K562 (cell line): ENCODE measurements around the gene CPED1. TPM values are rescaled to one million over a fixed set of nuclear protein-coding genes. Genes with fewer than 3 reads are reported as not detected.

Source experiments
- ARID1B ChIP-seq: fragments of 450-650 bp; IDR thresholded peaks from 2 replicates; pipeline ENCODE4 v1.6.1; 2016; ENCODE audit warnings: antibody characterized with exemption, mild to moderate bottlenecking, inconsistent platforms
- BACH1 ChIP-seq: fragments of 200-800 bp; sonication (Bioruptor generic); IDR thresholded peaks from 2 replicates; pipeline ENCODE4 v1.6.1; 2016; ENCODE audit warnings: missing genetic modification characterization, missing compliant biosample characterization
- CHD2 ChIP-seq: IDR thresholded peaks from 2 replicates; pipeline ENCODE4 v1.6.1; 2011; ENCODE audit warnings: low read depth, low read length
- DDX20 ChIP-seq: fragments of 450-650 bp; IDR thresholded peaks from 2 replicates; pipeline ENCODE4 v1.6.1; 2016; ENCODE audit warnings: missing genetic modification characterization, low read depth, mild to moderate bottlenecking, missing compliant biosample characterization, moderate library complexity
- ETV6 ChIP-seq, 3 experiments: fragments of 150-350 bp in 1 of 3; sonication (generic) in 1 of 3; formaldehyde crosslinking in 1 of 3; IDR thresholded peaks; 2 replicates each; pipeline versions ENCODE4 v1.6.1 to v1.8.0; 2014 to 2022; ENCODE audit warnings: borderline replicate concordance in 2 of 3, low read depth in 2 of 3, antibody characterized with exemption in 1 of 3, low read length in 1 of 3, mild to moderate bottlenecking in 1 of 3, missing genetic modification reagents in 1 of 3
- FOSL1 ChIP-seq: fragments of 200-800 bp; sonication (Bioruptor generic); conservative IDR thresholded peaks from 2 replicates; pipeline ENCODE4 v1.6.1; 2016; ENCODE audit warnings: missing genetic modification characterization, missing compliant biosample characterization
- HLTF ChIP-seq: fragments of 450-650 bp; IDR thresholded peaks from 2 replicates; pipeline ENCODE4 v1.6.1; 2016
- HMG20B ChIP-seq: fragments of 250-450 bp; sonication (Bioruptor Pico); IDR thresholded peaks from 2 replicates; pipeline ENCODE4 v1.5.0; 2021; ENCODE audit warnings: mild to moderate bottlenecking
- MAZ ChIP-seq, 2 experiments: fragments of 450-650 bp in 1 of 2; sonication (generic) in 1 of 2; formaldehyde crosslinking; IDR thresholded peaks in 1 of 2; conservative IDR thresholded peaks in 1 of 2; 2 replicates each; pipeline versions ENCODE4 v1.4.0 to v1.5.0; 2020; ENCODE audit warnings: mild to moderate bottlenecking in 1 of 2, missing genetic modification reagents in 1 of 2
- MBD2 ChIP-seq: sonication (generic); IDR thresholded peaks from 2 replicates; pipeline ENCODE4 v1.6.1; 2016; ENCODE audit warnings: low read depth, borderline replicate concordance
- MCM5 ChIP-seq: fragments of 450-650 bp; IDR thresholded peaks from 2 replicates; pipeline ENCODE4 v1.6.1; 2016; ENCODE audit warnings: low read depth
- OTX1 ChIP-seq: fragments of 450-650 bp; formaldehyde crosslinking; IDR thresholded peaks from 2 replicates; pipeline ENCODE4 v1.4.0; 2022; ENCODE audit warnings: mild to moderate bottlenecking
- PHB2 ChIP-seq: fragments of 450-650 bp; IDR thresholded peaks from 2 replicates; pipeline ENCODE4 v1.6.1; 2017; ENCODE audit warnings: low read depth
- POLR2G ChIP-seq: fragments of 200-400 bp; formaldehyde crosslinking; IDR thresholded peaks from 2 replicates; pipeline ENCODE4 v1.6.1; 2017; ENCODE audit warnings: low read depth, mild to moderate bottlenecking, antibody characterized with exemption, low read length, moderate library complexity
- PPARD ChIP-seq: fragments of 250-450 bp; sonication (Bioruptor Pico); IDR thresholded peaks from 2 replicates; pipeline ENCODE4 v1.8.0; 2022; ENCODE audit warnings: inconsistent platforms, mild to moderate bottlenecking, moderate library complexity
- RAD21 ChIP-seq, 2 experiments: fragments of 250-450 bp in 1 of 2; fragments of 450-650 bp in 1 of 2; sonication (Bioruptor Pico) in 1 of 2; formaldehyde crosslinking in 1 of 2; IDR thresholded peaks in 1 of 2; conservative IDR thresholded peaks in 1 of 2; 2 replicates each; pipeline versions ENCODE4 v1.4.0 to v1.8.0; 2020 to 2022; ENCODE audit warnings: mild to moderate bottlenecking in 2 of 2, moderate library complexity in 1 of 2
- RB1 ChIP-seq: fragments of 450-650 bp; IDR thresholded peaks from 2 replicates; pipeline ENCODE4 v1.6.1; 2017; ENCODE audit warnings: low read depth, mild to moderate bottlenecking
- U2AF2 ChIP-seq: fragments of 200-400 bp; formaldehyde crosslinking; optimal IDR thresholded peaks from 2 replicates; pipeline ENCODE3; 2017; ENCODE audit warnings: low read depth, mild to moderate bottlenecking, low read length
- XRCC3 ChIP-seq: fragments of 450-650 bp; IDR thresholded peaks from 2 replicates; pipeline ENCODE4 v1.6.1; 2017; ENCODE audit warnings: mild to moderate bottlenecking, moderate library complexity
- ZBTB26 ChIP-seq: fragments of 450-650 bp; formaldehyde crosslinking; IDR thresholded peaks from 2 replicates; pipeline ENCODE4 v1.4.0; 2022; ENCODE audit warnings: missing genetic modification characterization
- ZC3H4 ChIP-seq: sonication (generic); formaldehyde crosslinking; IDR thresholded peaks from 2 replicates; pipeline ENCODE4 v1.9.0; 2021; ENCODE audit warnings: missing genetic modification reagents, borderline replicate concordance
- ZNF232 ChIP-seq: sonication (generic); formaldehyde crosslinking; IDR thresholded peaks from 2 replicates; pipeline ENCODE4 v1.8.0; 2022; ENCODE audit warnings: mild to moderate bottlenecking, missing genetic modification reagents
- ZNF316 ChIP-seq: fragments of 450-650 bp; IDR thresholded peaks from 2 replicates; pipeline ENCODE4 v1.6.1; 2016
- ZNF717 ChIP-seq: fragments of 250-450 bp; sonication (Bioruptor Pico); IDR thresholded peaks from 2 replicates; pipeline ENCODE4 v1.5.0; 2021
- polyA plus RNA-seq, 8 experiments: library from polyadenylated mRNA; depleted of rRNA in 4 of 8; stranded (reverse) in 5 of 8; unstranded in 3 of 8; fragments of >200 nt; fragmentation: Nextera tagmentation in 2 of 8; fragmentation: Illumina TruSeq in 1 of 8; extraction: Ambion mirVana in 2 of 8; extraction: Trizol in 1 of 8; gene quantifications; 2 replicates each; pipeline versions ENCODE4 v1.2.1 to v1.2.3, GENCODE V29; 2011 to 2014; ENCODE audit warnings: inconsistent platforms in 1 of 8, missing spikeins in 1 of 8
- total RNA-seq, 7 experiments: library from RNA; depleted of rRNA in 6 of 7; stranded (reverse); fragments of >200 nt in 6 of 7; fragmentation: Illumina TruSeq in 2 of 7; extraction: Trizol in 2 of 7; gene quantifications; 2 replicates each; pipeline versions ENCODE4 v1.2.1 to v1.2.3, GENCODE V29; 2011 to 2021; ENCODE audit warnings: low replicate concordance in 1 of 7
- TF ChIP-seq, protein P1 (sequence below): fragments of 450-650 bp; formaldehyde crosslinking; IDR thresholded peaks from 2 replicates; pipeline ENCODE4 v1.4.0; 2022; ENCODE audit warnings: missing genetic modification characterization
- TF ChIP-seq, protein P2 (sequence below): fragments of 250-450 bp; sonication (Bioruptor Pico); IDR thresholded peaks from 2 replicates; pipeline ENCODE4 v1.4.0; 2020; ENCODE audit warnings: mild to moderate bottlenecking

CPED1 gene
- total and polyA plus RNA-seq, 9 of the 15 experiments (the other 6 are each of a cell fraction or from before 2014, with no cell fraction given), result 195 to 393 (median 290) TPM

- TF ChIP-seq PPARD (CRISPR knock-in tag) (no peak), HMG20B (CRISPR knock-in tag) (no peak), BACH1 (no peak), HLTF (0 out of 2 replicates have a peak, but pooled peaks have one; percentile 59), RAD21 (CRISPR knock-in tag; conservative IDR thresholded peaks at IDR 0.05 in 1 of 2, IDR thresholded peaks at IDR 0.05 in 1 of 2) (peak in 1 of 2 experiments; percentile 46; a peak in 2 of 4 replicates), DDX20 (tag) (no peak), OTX1 (CRISPR knock-in tag) (peak; percentile 63; the same call in 1 of the 2 replicates), ZNF316 (peak; percentile 46; the same call in 1 of the 2 replicates), MCM5 (0 out of 2 replicates have a peak, but pooled peaks have one; percentile 74), FOSL1 (tag) (peak; percentile 79), ZNF717 (CRISPR knock-in tag) (no peak), ZNF232 (CRISPR knock-in tag) (no peak), ZC3H4 (no peak), ARID1B (peak; percentile 53; the same call in 1 of the 2 replicates), CHD2 (no peak), U2AF2 (no peak), MAZ (CRISPR knock-in tag; conservative IDR thresholded peaks at IDR 0.05 in 1 of 2, IDR thresholded peaks at IDR 0.05 in 1 of 2) (0 out of 4 replicates have a peak, but pooled peaks of 1 of the 2 experiments have one; percentile 41), ZBTB26 (CRISPR knock-in tag) (0 out of 2 replicates have a peak, but pooled peaks have one; percentile 47), XRCC3 (no peak), PHB2 (no peak), MBD2 (no peak), POLR2G (no peak), RB1 (no peak), ETV6 (IDR thresholded peaks at IDR 0.05; ENCODE audit: borderline replicate concordance in 1 of 2, low read depth in 2 of 2, low read length in 1 of 2) (no peak), ETV6 (CRISPR knock-in tag; IDR thresholded peaks at IDR 0.05; ENCODE audit: borderline replicate concordance) (no peak)
- TF ChIP-seq, protein P1, sequence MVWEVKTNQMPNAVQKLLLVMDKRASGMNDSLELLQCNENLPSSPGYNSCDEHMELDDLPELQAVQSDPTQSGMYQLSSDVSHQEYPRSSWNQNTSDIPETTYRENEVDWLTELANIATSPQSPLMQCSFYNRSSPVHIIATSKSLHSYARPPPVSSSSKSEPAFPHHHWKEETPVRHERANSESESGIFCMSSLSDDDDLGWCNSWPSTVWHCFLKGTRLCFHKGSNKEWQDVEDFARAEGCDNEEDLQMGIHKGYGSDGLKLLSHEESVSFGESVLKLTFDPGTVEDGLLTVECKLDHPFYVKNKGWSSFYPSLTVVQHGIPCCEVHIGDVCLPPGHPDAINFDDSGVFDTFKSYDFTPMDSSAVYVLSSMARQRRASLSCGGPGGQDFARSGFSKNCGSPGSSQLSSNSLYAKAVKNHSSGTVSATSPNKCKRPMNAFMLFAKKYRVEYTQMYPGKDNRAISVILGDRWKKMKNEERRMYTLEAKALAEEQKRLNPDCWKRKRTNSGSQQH (CRISPR knock-in tag), result peak; percentile 82
- TF ChIP-seq, protein P2, sequence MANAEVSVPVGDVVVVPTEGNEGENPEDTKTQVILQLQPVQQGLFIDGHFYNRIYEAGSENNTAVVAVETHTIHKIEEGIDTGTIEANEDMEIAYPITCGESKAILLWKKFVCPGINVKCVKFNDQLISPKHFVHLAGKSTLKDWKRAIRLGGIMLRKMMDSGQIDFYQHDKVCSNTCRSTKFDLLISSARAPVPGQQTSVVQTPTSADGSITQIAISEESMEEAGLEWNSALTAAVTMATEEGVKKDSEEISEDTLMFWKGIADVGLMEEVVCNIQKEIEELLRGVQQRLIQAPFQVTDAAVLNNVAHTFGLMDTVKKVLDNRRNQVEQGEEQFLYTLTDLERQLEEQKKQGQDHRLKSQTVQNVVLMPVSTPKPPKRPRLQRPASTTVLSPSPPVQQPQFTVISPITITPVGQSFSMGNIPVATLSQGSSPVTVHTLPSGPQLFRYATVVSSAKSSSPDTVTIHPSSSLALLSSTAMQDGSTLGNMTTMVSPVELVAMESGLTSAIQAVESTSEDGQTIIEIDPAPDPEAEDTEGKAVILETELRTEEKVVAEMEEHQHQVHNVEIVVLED, result no peak
Observed at GRCh38 chr7:120981888-120982615, 6.5 kb upstream of the CPED1 start (continued).
